Breast epithelium (tissue), 4 donors: ENCODE results near the gene ABCA3. TPM values are rescaled to one million over a fixed set of nuclear protein-coding genes. Genes with fewer than 3 reads are reported as not detected.

Experiments
- DNase-seq, 2 donors: peaks; one replicate each; pipeline ENCODE4 v3.0.0-alpha.2; 2019; ENCODE audit warnings: low spot score in 2 of 2
- H3K27ac ChIP-seq, 2 donors: fragments of 200-600 bp; sonication (generic) in 1 of 2; one replicate each; pipeline ENCODE4 v1.5.1; 2016 to 2019; ENCODE audit warnings: mild to moderate bottlenecking in 1 of 2
- H3K27me3 ChIP-seq, 2 donors: fragments of 200-600 bp; sonication (generic) in 1 of 2; one replicate each; pipeline versions ENCODE4 v1.5.1 to v1.6.0; 2017 to 2019; ENCODE audit warnings: control low read depth in 1 of 2, mild to moderate bottlenecking in 1 of 2
- H3K36me3 ChIP-seq: fragments of 200-600 bp; one replicate; pipeline ENCODE4 v1.5.1; 2019
- H3K4me1 ChIP-seq, 2 donors: fragments of 200-600 bp; sonication (generic); one replicate each; pipeline ENCODE4 v1.5.1; 2016 to 2019; ENCODE audit warnings: control low read depth in 1 of 2
- H3K4me3 ChIP-seq, 3 donors: fragments of 200-600 bp; sonication (generic); 1 replicate in 2 of 3; 2 replicates in 1 of 3; pipeline ENCODE4 v1.5.1; 2016 to 2019; ENCODE audit warnings: mild to moderate bottlenecking in 3 of 3, moderate library complexity in 2 of 3
- H3K9me3 ChIP-seq, 2 donors: fragments of 200-600 bp; sonication (generic) in 1 of 2; one replicate each; pipeline ENCODE4 v1.5.1; 2016 to 2019; ENCODE audit warnings: control low read depth in 1 of 2
- CTCF ChIP-seq, 3 donors: fragments of 450-650 bp; IDR thresholded peaks; one replicate each; pipeline ENCODE4 v1.5.1; 2016 to 2017; ENCODE audit warnings: antibody characterized with exemption in 3 of 3, mild to moderate bottlenecking in 3 of 3, moderate library complexity in 3 of 3
- POLR2A ChIP-seq: fragments of 450-650 bp; IDR thresholded peaks from one replicate; pipeline ENCODE4 v1.6.1; 2016; ENCODE audit warnings: antibody characterized with exemption, mild to moderate bottlenecking, moderate library complexity
- POLR2AphosphoS5 ChIP-seq, 3 donors: sonication (generic); formaldehyde crosslinking; IDR thresholded peaks; one replicate each; pipeline ENCODE4 v1.6.1; 2017; ENCODE audit warnings: antibody characterized with exemption in 3 of 3
- intact Hi-C: fragments of 100-400 bp; cut with DNase I; formaldehyde crosslinking; loops from one replicate; pipeline ENCODE4 v1.15.1; 2023; ENCODE audit warnings: low total_unique reads
- total RNA-seq, 3 donors: library from RNA; depleted of rRNA; stranded (reverse); fragments of >200 nt; gene quantifications; one replicate each; pipeline ENCODE4 v1.1.0, GENCODE V29; 2016

Gene ABCA3
- total RNA-seq, 3 donors from 2014 or later, result 6.2 to 7.8 (median 6.3) TPM

DNA sequence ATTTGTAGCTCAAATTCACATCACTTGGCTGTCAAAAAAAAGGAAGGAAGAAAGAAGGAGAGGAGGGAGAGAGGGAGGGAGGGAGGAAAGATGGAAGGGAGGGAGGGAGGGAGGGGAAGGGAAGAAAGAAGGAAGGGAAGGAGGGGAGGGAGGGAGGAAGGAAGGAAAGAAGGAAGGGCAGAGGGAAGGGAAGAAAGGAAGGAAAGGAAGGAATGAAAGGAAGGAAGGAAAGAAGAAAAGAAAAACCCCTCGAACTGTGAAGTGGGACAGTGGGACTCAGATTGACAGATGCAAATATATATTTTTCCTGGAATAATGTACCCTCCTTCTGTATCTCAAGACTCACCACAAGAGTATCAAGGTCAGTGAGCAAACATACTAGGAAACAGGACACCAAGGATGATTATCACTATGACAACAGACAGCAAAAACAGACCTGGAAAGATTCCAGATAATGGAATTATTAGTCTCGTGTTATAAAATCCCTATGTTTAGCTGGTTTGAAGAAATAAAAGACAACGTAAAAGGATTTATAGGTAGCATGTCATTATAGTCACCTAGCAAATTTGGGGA lies 24.2 kb upstream of the ABCA3 start:
- TF ChIP-seq POLR2AphosphoS5 (IDR thresholded peaks at IDR 0.05) (no peak), POLR2A (no peak), CTCF (IDR thresholded peaks at IDR 0.05) (no peak)
- H3K27ac ChIP-seq, result no peak overlapping the region
- H3K36me3 ChIP-seq, result no peaks in the 10 kb centered on the region
- no peak for DNase-seq
- no peak overlapping the region for H3K4me3 ChIP-seq
- no peaks in the 10 kb centered on the region for H3K27me3 ChIP-seq
- no peaks in the 10 kb centered on the region for H3K4me1 ChIP-seq
- intact Hi-C loops, result no loop called here
- no peaks in the 10 kb centered on the region for H3K9me3 ChIP-seq

DNA sequence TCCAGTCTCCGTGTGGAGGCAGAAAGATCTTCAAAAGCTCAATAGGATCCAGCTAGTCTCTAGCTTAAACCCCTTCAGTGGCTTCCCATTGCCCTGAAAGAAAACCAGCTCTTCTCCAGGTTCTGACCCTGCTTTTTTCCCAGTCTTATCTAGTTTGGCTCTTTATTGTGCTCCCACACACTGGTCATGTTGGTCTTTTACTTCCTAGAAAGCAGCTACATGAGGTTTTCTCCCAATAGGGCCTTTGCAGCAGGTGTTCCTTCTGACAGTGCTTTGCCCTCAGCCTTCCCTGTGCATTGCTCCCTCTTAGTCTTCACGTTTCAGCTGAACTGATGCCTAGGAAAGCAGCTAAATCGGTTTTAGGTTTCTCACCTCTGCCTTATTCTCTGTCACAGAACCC lies 21.7 kb upstream of the ABCA3 start:
- Histone ChIP-seq H3K4me1 (no peaks in the 10 kb centered on the region), H3K27me3 (no peaks in the 10 kb centered on the region), H3K4me3 (no peak overlapping the region), H3K9me3 (no peaks in the 10 kb centered on the region), H3K36me3 (no peaks in the 10 kb centered on the region), H3K27ac (no peak overlapping the region)
- no peak for DNase-seq
- TF ChIP-seq CTCF (IDR thresholded peaks at IDR 0.05) (no peak), POLR2A (no peak), POLR2AphosphoS5 (IDR thresholded peaks at IDR 0.05) (no peak)
- intact Hi-C loops, result no loop called here

DNA sequence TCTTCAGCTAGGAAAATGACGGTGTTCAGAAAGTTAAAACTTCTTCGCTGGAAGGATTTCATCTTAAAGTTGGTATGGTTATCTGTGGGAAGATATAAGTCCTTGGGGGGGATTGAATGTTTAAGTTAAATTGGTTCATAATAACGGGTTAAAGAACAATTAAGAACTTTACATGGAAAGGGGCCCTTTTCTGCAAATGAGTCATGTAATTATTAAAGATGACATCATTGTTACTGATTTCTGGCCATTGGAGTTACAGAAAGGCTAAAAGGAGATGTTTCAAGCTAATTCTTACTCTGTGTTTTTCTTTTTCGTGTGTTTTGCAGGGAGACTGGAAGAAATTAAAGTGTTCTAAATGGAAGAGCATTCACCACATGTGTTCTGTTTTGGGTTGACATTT lies 20.6 kb upstream of the ABCA3 start:
- TF ChIP-seq POLR2A (no peak), POLR2AphosphoS5 (IDR thresholded peaks at IDR 0.05) (no peak), CTCF (IDR thresholded peaks at IDR 0.05) (no peak)
- no peak for DNase-seq
- H3K36me3 ChIP-seq, result no peaks in the 10 kb centered on the region
- H3K27ac ChIP-seq, result no peak overlapping the region
- no peaks in the 10 kb centered on the region for H3K27me3 ChIP-seq
- H3K4me1 ChIP-seq, result no peaks in the 10 kb centered on the region
- intact Hi-C loops, result no loop called here
- no peak overlapping the region for H3K4me3 ChIP-seq
- no peaks in the 10 kb centered on the region for H3K9me3 ChIP-seq

DNA sequence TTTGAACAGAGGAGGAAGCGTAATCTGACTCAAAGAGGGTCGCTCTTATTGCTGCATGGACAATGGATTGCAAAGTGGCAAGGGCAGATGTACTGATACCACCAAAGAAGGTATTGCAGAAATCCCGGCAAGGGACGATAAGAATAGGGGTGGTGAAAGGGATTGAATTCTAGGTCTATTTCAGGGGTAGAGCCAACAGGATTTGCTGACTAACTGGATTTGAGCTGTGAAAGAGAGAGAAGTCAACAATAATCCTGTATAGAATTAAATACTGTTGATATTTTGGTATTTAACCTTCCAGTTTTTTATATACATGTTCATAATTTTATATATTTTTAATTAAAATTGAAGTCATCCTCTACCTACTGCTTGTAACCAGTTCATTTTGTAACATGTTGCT lies 19.4 kb upstream of the ABCA3 start:
- Histone ChIP-seq H3K9me3 (no peaks in the 10 kb centered on the region), H3K36me3 (no peaks in the 10 kb centered on the region), H3K27ac (no peak overlapping the region), H3K4me1 (no peaks in the 10 kb centered on the region), H3K4me3 (no peak overlapping the region), H3K27me3 (no peaks in the 10 kb centered on the region)
- intact Hi-C loops, result no loop called here
- TF ChIP-seq CTCF (IDR thresholded peaks at IDR 0.05) (no peak), POLR2A (no peak), POLR2AphosphoS5 (IDR thresholded peaks at IDR 0.05) (no peak)
- DNase-seq, result no peak

- TF ChIP-seq POLR2A (no peak), CTCF (IDR thresholded peaks at IDR 0.05) (no peak), POLR2AphosphoS5 (IDR thresholded peaks at IDR 0.05) (no peak)
- intact Hi-C loops, result no loop called here
- H3K36me3 ChIP-seq, result no peaks in the 10 kb centered on the region
Observed at GRCh38 chr16:2358811-2359210, 18.3 kb upstream of the ABCA3 start.

More at GRCh38 chr16:2358811-2359210, 18.3 kb upstream of the ABCA3 start:
- Histone ChIP-seq H3K27me3 (no peaks in the 10 kb centered on the region), H3K4me3 (no peak overlapping the region), H3K9me3 (no peaks in the 10 kb centered on the region), H3K27ac (no peak overlapping the region), H3K4me1 (no peaks in the 10 kb centered on the region)
- DNase-seq, result no peak
